Measurements from ENCODE around the gene LEKR1.
"Not testable (repeated sequence)": the region's sequence is repeated elsewhere in the genome, so short reads cannot be mapped to it uniquely, and the experiment has no call there.

LEKR1 gene

DNA sequence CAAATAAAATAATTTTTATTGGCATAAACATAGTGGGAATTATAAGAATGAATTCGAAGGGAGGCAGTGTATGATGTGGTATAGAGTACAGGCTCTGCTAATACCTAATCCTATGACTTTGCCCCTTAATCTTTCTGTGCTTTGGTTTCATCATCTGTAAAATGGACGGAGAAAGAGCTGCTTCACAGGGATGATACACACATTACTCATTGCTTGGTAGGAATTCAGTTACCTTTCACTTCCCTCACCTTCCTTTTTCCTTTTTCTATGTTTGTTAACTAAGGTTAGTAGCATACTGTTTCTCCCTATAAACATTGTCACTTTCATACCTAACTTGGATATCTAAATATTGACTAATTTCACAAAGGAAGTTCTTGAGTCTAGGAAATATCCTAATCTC is 36.2 kb downstream of the LEKR1 start:
- DNase-seq (ENCODE audit: low read depth), result no peak
- no peak for TF ChIP-seq CTCF (conservative IDR thresholded peaks at IDR 0.05; ENCODE audit: low read length)
- no peak overlapping the region for H3K4me3 ChIP-seq (ENCODE audit: low read length)

DNA sequence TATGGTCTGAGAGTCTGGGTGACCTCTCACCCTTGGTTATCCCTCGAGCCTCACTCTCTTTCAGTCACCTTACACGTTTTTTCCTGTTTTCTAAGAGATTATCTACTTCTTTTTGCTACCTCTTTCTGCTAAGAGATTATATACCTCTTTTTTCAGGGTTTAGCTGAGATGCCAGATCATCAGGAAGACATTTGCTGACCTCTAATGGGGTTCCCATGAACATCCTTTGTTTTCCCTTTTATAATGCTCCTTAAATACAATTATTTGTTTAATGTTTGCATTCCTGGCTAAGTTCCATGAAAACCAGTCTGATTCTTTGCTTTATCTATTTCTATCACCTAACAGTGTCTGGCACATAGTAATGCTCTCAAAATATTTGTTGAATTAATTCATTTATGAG is 39.6 kb downstream of the LEKR1 start:
- H3K4me3 ChIP-seq (ENCODE audit: low read length), result no peak overlapping the region
- peak; percentile 49 for TF ChIP-seq CTCF (conservative IDR thresholded peaks at IDR 0.05; ENCODE audit: low read length)

DNA sequence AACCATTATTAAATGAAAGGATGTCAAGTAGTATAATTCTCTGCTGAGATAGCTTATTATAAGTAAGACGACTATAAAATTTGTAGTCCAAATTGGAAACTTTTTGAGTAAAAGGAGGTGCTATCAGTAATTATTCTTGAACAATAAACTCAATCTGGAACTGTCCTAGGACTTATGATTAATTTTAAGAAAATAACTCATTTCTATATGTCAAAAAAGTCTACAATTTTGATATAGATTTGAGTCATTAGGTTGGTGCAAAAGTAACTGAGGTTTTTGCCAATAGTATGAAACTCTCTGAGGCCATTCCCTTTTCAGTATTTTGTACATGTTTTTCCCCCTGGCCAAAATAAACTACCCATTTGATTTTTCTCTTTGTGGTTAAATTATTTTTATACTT is 41.0 kb downstream of the LEKR1 start:
- DNase-seq (ENCODE audit: low read depth), result no peak
- TF ChIP-seq CTCF (conservative IDR thresholded peaks at IDR 0.05; ENCODE audit: low read length), result no peak
- no peak overlapping the region for H3K4me3 ChIP-seq (ENCODE audit: low read length)

More for the DNA sequence above, 39.6 kb downstream of the LEKR1 start:
- DNase-seq (ENCODE audit: low read depth), result peak; percentile 45

GRCh38 chr3:156867920-156868319 is 41.8 kb downstream of the LEKR1 start:
- no peak for DNase-seq (ENCODE audit: low read depth)
- no peak overlapping the region for H3K4me3 ChIP-seq (ENCODE audit: low read length)
- TF ChIP-seq CTCF (conservative IDR thresholded peaks at IDR 0.05; ENCODE audit: low read length), result no peak

DNA sequence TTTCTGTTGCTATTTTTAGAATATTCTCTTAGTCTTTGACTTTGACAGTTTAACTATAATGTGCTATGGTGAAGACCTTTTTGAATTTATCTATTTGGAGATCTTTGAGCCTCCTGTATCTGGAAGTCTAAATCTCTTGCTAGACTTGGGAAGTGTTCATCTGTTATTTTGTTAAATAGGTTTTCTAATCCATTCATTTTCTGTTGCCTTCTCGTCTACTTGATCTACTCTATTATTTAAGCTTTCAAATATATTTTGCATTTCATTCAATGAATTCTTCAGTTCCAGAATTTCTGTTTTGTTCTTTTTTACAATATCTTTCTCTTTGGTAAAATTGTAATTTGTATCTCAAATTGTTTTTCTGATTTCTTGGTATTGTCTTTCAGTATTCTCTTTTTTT is 47.8 kb downstream of the LEKR1 start:
- no peak for DNase-seq (ENCODE audit: low read depth)
- H3K4me3 ChIP-seq (ENCODE audit: low read length), result no peak overlapping the region
- TF ChIP-seq CTCF (conservative IDR thresholded peaks at IDR 0.05; ENCODE audit: low read length), result no peak

DNA sequence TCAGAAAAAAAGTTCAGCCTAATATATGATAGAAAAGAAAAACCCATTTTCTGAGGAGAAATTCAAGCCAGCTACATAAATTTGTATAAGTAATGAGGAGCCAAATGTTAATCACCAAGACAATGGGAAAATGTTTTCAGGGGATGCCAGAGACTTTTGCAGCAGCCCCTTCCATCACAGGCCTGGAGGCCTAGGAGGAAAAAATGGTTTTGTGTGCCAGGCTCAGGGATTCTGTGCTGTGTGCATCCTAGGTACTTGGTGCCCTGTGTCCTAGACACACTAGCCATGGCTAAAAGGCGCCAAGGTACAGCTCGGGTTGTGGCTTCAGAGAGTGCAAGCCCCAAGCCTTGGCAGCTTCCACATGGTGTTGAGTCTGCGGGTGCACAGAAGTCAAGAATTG is 53.3 kb downstream of the LEKR1 start:
- not testable (repeated sequence) for DNase-seq (ENCODE audit: low read depth); H3K4me3 ChIP-seq (ENCODE audit: low read length)

GRCh38 chr3:156885761-156886160 is 59.6 kb downstream of the LEKR1 start:
- TF ChIP-seq CTCF (conservative IDR thresholded peaks at IDR 0.05; ENCODE audit: low read length), result no peak
- no peak overlapping the region for H3K4me3 ChIP-seq (ENCODE audit: low read length)
- DNase-seq (ENCODE audit: low read depth), result no peak

DNA sequence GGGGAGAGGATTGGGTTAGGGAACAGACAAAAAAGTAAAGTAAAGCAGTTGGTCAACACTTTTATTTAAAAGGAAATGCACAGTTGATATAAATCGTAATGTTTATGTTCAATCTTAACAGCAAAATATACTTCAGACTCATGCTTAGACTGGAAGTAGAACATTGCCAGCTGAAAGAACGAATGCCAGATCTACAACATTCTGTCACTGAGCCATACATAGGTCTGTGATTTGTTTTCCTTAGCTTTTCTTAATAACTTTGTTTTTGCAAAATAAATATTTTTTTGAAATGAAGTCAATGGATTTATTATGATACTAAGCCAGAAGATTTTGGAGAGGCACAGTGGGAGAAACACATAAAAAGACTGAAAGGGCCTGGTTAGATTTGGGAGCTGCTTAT is 62.0 kb downstream of the LEKR1 start:
- no peak for TF ChIP-seq CTCF (conservative IDR thresholded peaks at IDR 0.05; ENCODE audit: low read length)

More for the DNA sequence above, 62.0 kb downstream of the LEKR1 start:
- no peak overlapping the region for H3K4me3 ChIP-seq (ENCODE audit: low read length)
- no peak for DNase-seq (ENCODE audit: low read depth)
